ENCODE results near the gene RNF2. TPM values are rescaled to one million over a fixed set of nuclear protein-coding genes. Genes with fewer than 3 reads are reported as not detected.

RNF2 gene
- total RNA-seq, 4 donors from 2014 or later: 10.2 to 18.7 (median 17.4) TPM

- H3K4me3 ChIP-seq: no peak overlapping the region
Observed at GRCh38 chr1:185129708-185130107, 84.3 kb downstream of the RNF2 start.

GRCh38 chr1:185132534-185132933, 87.2 kb downstream of the RNF2 start:
- Histone ChIP-seq H3K27ac (no peak overlapping the region), H3K4me3 (no peak overlapping the region), H3K9me3 (peaks cover 0 to 5% (median 0%) of the 10 kb centered on the region in 3 donors), H3K4me1 (no peaks in the 10 kb centered on the region), H3K27me3 (no peaks in the 10 kb centered on the region), H3K36me3 (peaks cover 0 to 99% of the 10 kb centered on the region in 2 donors)
- WGBS, 2 donors (ENCODE audit: low coverage in 1 of 2): 100% methylated on average over 1 of the region's 1 CpG; no CpG with 5 or more reads in 1 of the 2 donors
- ATAC-seq: no peak
- TF ChIP-seq POLR2AphosphoS5 (IDR thresholded peaks at IDR 0.05) (no peak), EP300 (IDR thresholded peaks at IDR 0.05) (no peak), CTCF (IDR thresholded peaks at IDR 0.05) (no peak), POLR2A (IDR thresholded peaks at IDR 0.05) (no peak)

More at GRCh38 chr1:185129708-185130107, 84.3 kb downstream of the RNF2 start:
- no peaks in the 10 kb centered on the region for H3K27me3 ChIP-seq
- no peak for ATAC-seq
- H3K27ac ChIP-seq: no peak overlapping the region
- peaks cover 0 to 5% (median 0%) of the 10 kb centered on the region in 3 donors for H3K9me3 ChIP-seq
- TF ChIP-seq EP300 (IDR thresholded peaks at IDR 0.05) (no peak), POLR2AphosphoS5 (IDR thresholded peaks at IDR 0.05) (no peak), CTCF (IDR thresholded peaks at IDR 0.05) (no peak), POLR2A (IDR thresholded peaks at IDR 0.05) (no peak)
- peaks cover 3 to 100% of the 10 kb centered on the region in 2 donors for H3K36me3 ChIP-seq
- H3K4me1 ChIP-seq: no peaks in the 10 kb centered on the region
- WGBS, 2 donors (ENCODE audit: low coverage in 1 of 2): 75 to 94% methylated on average over 2 of the region's 2 CpGs

- no peak for ATAC-seq
- TF ChIP-seq EP300 (IDR thresholded peaks at IDR 0.05) (no peak), POLR2A (IDR thresholded peaks at IDR 0.05) (no peak), CTCF (IDR thresholded peaks at IDR 0.05) (no peak), POLR2AphosphoS5 (IDR thresholded peaks at IDR 0.05) (no peak)
- H3K36me3 ChIP-seq: peaks cover 3 to 87% of the 10 kb centered on the region in 2 donors
- no peaks in the 10 kb centered on the region for H3K9me3 ChIP-seq
- no peak overlapping the region for H3K27ac ChIP-seq
- 90 to 100% methylated on average over 1 of the region's 1 CpG for WGBS, 2 donors (ENCODE audit: low coverage in 1 of 2)
- H3K27me3 ChIP-seq: no peaks in the 10 kb centered on the region
- no peaks in the 10 kb centered on the region for H3K4me1 ChIP-seq
- no peak overlapping the region for H3K4me3 ChIP-seq
Observed at GRCh38 chr1:185137896-185138545, 92.7 kb downstream of the RNF2 start.

GRCh38 chr1:185139246-185139645, 93.9 kb downstream of the RNF2 start:
- no peaks in the 10 kb centered on the region for H3K4me1 ChIP-seq
- H3K36me3 ChIP-seq: peaks cover 3 to 87% of the 10 kb centered on the region in 2 donors
- H3K27me3 ChIP-seq: no peaks in the 10 kb centered on the region
- H3K9me3 ChIP-seq: no peaks in the 10 kb centered on the region
- no peak for TF ChIP-seq CTCF (IDR thresholded peaks at IDR 0.05)
- no peak for TF ChIP-seq POLR2A (IDR thresholded peaks at IDR 0.05)
- TF ChIP-seq POLR2AphosphoS5 (IDR thresholded peaks at IDR 0.05): no peak
- no peak for TF ChIP-seq EP300 (IDR thresholded peaks at IDR 0.05)
- no peak for ATAC-seq
- H3K27ac ChIP-seq: no peak overlapping the region
- 86 to 98% methylated on average over 4 of the region's 4 CpGs for WGBS, 2 donors (ENCODE audit: low coverage in 1 of 2)
- H3K4me3 ChIP-seq: no peak overlapping the region

- peaks cover 10 to 89% of the 10 kb centered on the region in 2 donors for H3K36me3 ChIP-seq
Observed at GRCh38 chr1:185144233-185144632, 98.9 kb downstream of the RNF2 start.

More at GRCh38 chr1:185144233-185144632, 98.9 kb downstream of the RNF2 start:
- ATAC-seq: no peak
- Histone ChIP-seq H3K27me3 (no peaks in the 10 kb centered on the region), H3K4me3 (no peak overlapping the region), H3K4me1 (no peaks in the 10 kb centered on the region), H3K9me3 (no peaks in the 10 kb centered on the region), H3K27ac (no peak overlapping the region)
- TF ChIP-seq POLR2A (IDR thresholded peaks at IDR 0.05) (no peak), EP300 (IDR thresholded peaks at IDR 0.05) (no peak), CTCF (IDR thresholded peaks at IDR 0.05) (no peak), POLR2AphosphoS5 (IDR thresholded peaks at IDR 0.05) (no peak)
